ENCODE measurements around the gene TTPAL. TPM values are rescaled to one million over a fixed set of nuclear protein-coding genes. Genes with fewer than 3 reads are reported as not detected.

TTPAL gene
- total RNA-seq, 1 experiment from 2014 or later, result 21.1 TPM

DNA sequence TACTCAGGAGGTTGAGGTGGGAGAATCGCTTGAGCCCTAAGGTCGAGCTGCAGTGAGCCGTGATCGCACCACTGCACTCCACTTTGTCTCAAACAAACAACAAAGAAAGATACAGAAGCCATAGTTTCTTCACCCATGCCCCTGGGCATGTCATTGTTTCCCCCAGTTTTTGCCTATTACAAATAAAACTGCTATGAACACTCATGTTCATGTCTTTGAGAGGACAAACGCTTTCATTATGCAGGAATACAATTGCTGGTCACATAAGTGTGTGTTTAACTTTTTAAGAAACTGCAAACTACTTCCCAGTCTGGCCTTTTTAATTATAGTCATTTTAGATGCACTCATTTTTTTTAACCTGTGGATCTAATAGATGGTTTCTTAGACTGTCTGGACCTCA, 12.2 kb upstream of the TTPAL start:
- Histone ChIP-seq H3K23me2 (ENCODE audit: insufficient read length, low read depth, low read length, poor library complexity, severe bottlenecking) (no peaks in the 10 kb centered on the region), H2AFZ (ENCODE audit: low read length) (no peak overlapping the region), H2BK15ac (ENCODE audit: low read depth, low read length) (no peak overlapping the region), H3K14ac (ENCODE audit: insufficient read depth, low read length) (no peak overlapping the region), H4K8ac (replicated peaks; ENCODE audit: insufficient read length, low read depth, low read length) (no peak overlapping the region), H4K20me1 (ENCODE audit: control insufficient read depth, insufficient read depth, insufficient read length) (no peaks in the 10 kb centered on the region), H3K79me2 (ENCODE audit: insufficient read depth, low read length) (no peaks in the 10 kb centered on the region), H2AK5ac (ENCODE audit: insufficient read length, low read length) (no peak overlapping the region), H3K9ac (ENCODE audit: extremely low read depth, insufficient read length, low read length) (no peak overlapping the region), H3K79me1 (ENCODE audit: insufficient read depth, low read depth, low read length, poor library complexity, severe bottlenecking) (no peaks in the 10 kb centered on the region), H3K4me2 (ENCODE audit: insufficient read depth, insufficient read length, low read length) (no peak overlapping the region), H3K9me3 (ENCODE audit: control insufficient read depth, low read depth, low read length) (no peaks in the 10 kb centered on the region), H4K5ac (ENCODE audit: insufficient read length, low read depth, low read length) (no peak overlapping the region), H3T11ph (ENCODE audit: low read length) (no peak overlapping the region), H3K4ac (ENCODE audit: low read depth, low read length) (no peak overlapping the region), H4K91ac (ENCODE audit: insufficient read length, low read depth, low read length) (no peak overlapping the region), H3K56ac (ENCODE audit: insufficient read length, low read depth, low read length) (no peak overlapping the region), H3K27me3 (ENCODE audit: insufficient read depth, low read length) (no peaks in the 10 kb centered on the region), H3K27ac (ENCODE audit: insufficient read length, low read depth, low read length) (no peak overlapping the region), H2BK12ac (ENCODE audit: insufficient read length, low read depth, low read length) (no peak overlapping the region), H3K23ac (ENCODE audit: insufficient read length, low read depth, low read length) (no peak overlapping the region), H3K4me1 (ENCODE audit: insufficient read depth, low read length) (no peaks in the 10 kb centered on the region), H2BK120ac (ENCODE audit: low read depth, low read length, poor library complexity, severe bottlenecking) (no peak overlapping the region), H2BK5ac (ENCODE audit: insufficient read length, low read length) (no peak overlapping the region), H3K18ac (ENCODE audit: insufficient read length, low read depth, low read length) (peak overlapping the region; percentile 11), H2BK20ac (ENCODE audit: low read depth, low read length, poor library complexity, severe bottlenecking) (no peak overlapping the region)
- no peaks in the 10 kb centered on the region for H3K36me3 Mint-ChIP-seq (ENCODE audit: insufficient read depth in 1 of 3, low read depth in 3 of 3)
- H3K9me3 Mint-ChIP-seq, result no peaks in the 10 kb centered on the region
- H3K4me3 Mint-ChIP-seq, result no peak overlapping the region
- no peak overlapping the region; a peak in 1 of 7 replicates for H3K27ac Mint-ChIP-seq
- TF ChIP-seq, protein P1, sequence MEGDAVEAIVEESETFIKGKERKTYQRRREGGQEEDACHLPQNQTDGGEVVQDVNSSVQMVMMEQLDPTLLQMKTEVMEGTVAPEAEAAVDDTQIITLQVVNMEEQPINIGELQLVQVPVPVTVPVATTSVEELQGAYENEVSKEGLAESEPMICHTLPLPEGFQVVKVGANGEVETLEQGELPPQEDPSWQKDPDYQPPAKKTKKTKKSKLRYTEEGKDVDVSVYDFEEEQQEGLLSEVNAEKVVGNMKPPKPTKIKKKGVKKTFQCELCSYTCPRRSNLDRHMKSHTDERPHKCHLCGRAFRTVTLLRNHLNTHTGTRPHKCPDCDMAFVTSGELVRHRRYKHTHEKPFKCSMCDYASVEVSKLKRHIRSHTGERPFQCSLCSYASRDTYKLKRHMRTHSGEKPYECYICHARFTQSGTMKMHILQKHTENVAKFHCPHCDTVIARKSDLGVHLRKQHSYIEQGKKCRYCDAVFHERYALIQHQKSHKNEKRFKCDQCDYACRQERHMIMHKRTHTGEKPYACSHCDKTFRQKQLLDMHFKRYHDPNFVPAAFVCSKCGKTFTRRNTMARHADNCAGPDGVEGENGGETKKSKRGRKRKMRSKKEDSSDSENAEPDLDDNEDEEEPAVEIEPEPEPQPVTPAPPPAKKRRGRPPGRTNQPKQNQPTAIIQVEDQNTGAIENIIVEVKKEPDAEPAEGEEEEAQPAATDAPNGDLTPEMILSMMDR (conservative IDR thresholded peaks at IDR 0.05), result no peak
- no peak for DNase-seq
- WGBS (ENCODE audit: extremely low coverage, insufficient read length, low lambda C conversion rate), result no CpG with 5 or more reads among the region's 5 CpGs
- peaks cover 21% of the 10 kb centered on the region in 2 experiments for H3K4me1 Mint-ChIP-seq
- no peaks in the 10 kb centered on the region for H3K27me3 Mint-ChIP-seq (ENCODE audit: low read depth)

All from H9 (cell line).